K562 (cell line): ENCODE data around the gene PNPLA8. TPM values are rescaled to one million over a fixed set of nuclear protein-coding genes. Genes with fewer than 3 reads are reported as not detected.

Source experiments
- DMBX1 ChIP-seq: fragments of 250-450 bp; sonication (Bioruptor Pico); IDR thresholded peaks from 2 replicates; pipeline ENCODE4 v1.8.0; 2022; ENCODE audit warnings: inconsistent platforms, mild to moderate bottlenecking, moderate library complexity, borderline replicate concordance
- FIP1L1 ChIP-seq: fragments of 200-400 bp; formaldehyde crosslinking; IDR thresholded peaks from 2 replicates; pipeline ENCODE4 v1.6.1; 2018; ENCODE audit warnings: mild to moderate bottlenecking, low read depth, low read length; ENCODE audit not compliant: poor library complexity, severe bottlenecking
- HDAC2 ChIP-seq: fragments of 450-650 bp; IDR thresholded peaks from 2 replicates; pipeline ENCODE4 v1.6.1; 2016; ENCODE audit warnings: mild to moderate bottlenecking
- JUND ChIP-seq, 2 experiments: IDR thresholded peaks; 2 replicates in 1 of 2; 3 replicates in 1 of 2; pipeline ENCODE4 v1.6.1; 2011; ENCODE audit warnings: borderline replicate concordance in 2 of 2, low read depth in 2 of 2, low read length in 2 of 2, improper control_type of control experiment in 1 of 2, missing biosample characterization in 1 of 2, missing genetic modification characterization in 1 of 2, missing genetic modification reagents in 1 of 2
- KDM4B ChIP-seq, 2 experiments: fragments of 450-650 bp in 1 of 2; sonication (generic) in 1 of 2; IDR thresholded peaks; 2 replicates each; pipeline ENCODE4 v1.6.1; 2016 to 2017; ENCODE audit warnings: borderline replicate concordance in 2 of 2, antibody characterized with exemption in 1 of 2, low read depth in 1 of 2, mild to moderate bottlenecking in 1 of 2
- MTA2 ChIP-seq: fragments of 450-650 bp; IDR thresholded peaks from 2 replicates; pipeline ENCODE4 v1.6.1; 2016; ENCODE audit warnings: low read depth
- MYBL2 ChIP-seq, 2 experiments: fragments of 450-650 bp in 1 of 2; sonication (generic) in 1 of 2; formaldehyde crosslinking in 1 of 2; IDR thresholded peaks; 2 replicates each; pipeline versions ENCODE4 v1.6.1 to v1.8.1; 2017 to 2022; ENCODE audit warnings: borderline replicate concordance in 1 of 2, inconsistent platforms in 1 of 2, low read depth in 1 of 2, mild to moderate bottlenecking in 1 of 2, missing genetic modification reagents in 1 of 2, moderate library complexity in 1 of 2
- MYC ChIP-seq, 2 experiments: fragments of 250-450 bp in 1 of 2; sonication (Bioruptor Pico) in 1 of 2; IDR thresholded peaks; 2 replicates each; pipeline versions ENCODE4 v1.5.1 to v1.6.1; 2012 to 2021; ENCODE audit warnings: low read depth in 2 of 2, borderline replicate concordance in 1 of 2, improper control_type of control experiment in 1 of 2, low read length in 1 of 2, mild to moderate bottlenecking in 1 of 2, moderate library complexity in 1 of 2
- PHF20 ChIP-seq: fragments of 450-650 bp; IDR thresholded peaks from 2 replicates; pipeline ENCODE4 v1.6.1; 2018; ENCODE audit not compliant: partially characterized antibody
- SMAD4 ChIP-seq: fragments of 250-450 bp; sonication (Bioruptor Pico); conservative IDR thresholded peaks from 2 replicates; pipeline ENCODE4 v1.8.0; 2021; ENCODE audit warnings: inconsistent platforms, mild to moderate bottlenecking, moderate library complexity
- SMARCE1 ChIP-seq: fragments of 450-650 bp; IDR thresholded peaks from 2 replicates; pipeline ENCODE4 v1.7.1; 2016; ENCODE audit warnings: mild to moderate bottlenecking
- SRF ChIP-seq, 2 experiments: fragments of 250-450, 450-650 bp in 1 of 2; sonication (Bioruptor Pico) in 1 of 2; sonication (generic) in 1 of 2; formaldehyde crosslinking; IDR thresholded peaks; 2 replicates each; pipeline versions ENCODE4 v1.5.0 to v1.5.1; 2020 to 2022; ENCODE audit warnings: mild to moderate bottlenecking in 1 of 2, missing genetic modification reagents in 1 of 2
- ZBTB17 ChIP-seq: fragments of 450-650 bp; formaldehyde crosslinking; IDR thresholded peaks from 2 replicates; pipeline ENCODE4 v1.4.0; 2020; ENCODE audit warnings: mild to moderate bottlenecking
- ZBTB7A ChIP-seq: IDR thresholded peaks from 2 replicates; pipeline ENCODE4 v1.6.1; 2011; ENCODE audit warnings: low read depth, mild to moderate bottlenecking, low read length, moderate library complexity, borderline replicate concordance; ENCODE audit not compliant: control insufficient read depth
- ZEB2 ChIP-seq: fragments of 450-650 bp; IDR thresholded peaks from 2 replicates; pipeline ENCODE4 v1.6.1; 2016
- ZNF232 ChIP-seq: sonication (generic); formaldehyde crosslinking; IDR thresholded peaks from 2 replicates; pipeline ENCODE4 v1.8.0; 2022; ENCODE audit warnings: mild to moderate bottlenecking, missing genetic modification reagents
- ZNF76 ChIP-seq: fragments of 250-450 bp; sonication (Bioruptor Pico); IDR thresholded peaks from 2 replicates; pipeline ENCODE4 v1.4.0; 2020; ENCODE audit warnings: mild to moderate bottlenecking, moderate library complexity, borderline replicate concordance
- polyA plus RNA-seq, 8 experiments: library from polyadenylated mRNA; depleted of rRNA in 4 of 8; stranded (reverse) in 5 of 8; unstranded in 3 of 8; fragments of >200 nt; fragmentation: Nextera tagmentation in 2 of 8; fragmentation: Illumina TruSeq in 1 of 8; extraction: Ambion mirVana in 2 of 8; extraction: Trizol in 1 of 8; gene quantifications; 2 replicates each; pipeline versions ENCODE4 v1.2.1 to v1.2.3, GENCODE V29; 2011 to 2014; ENCODE audit warnings: inconsistent platforms in 1 of 8, missing spikeins in 1 of 8
- total RNA-seq, 7 experiments: library from RNA; depleted of rRNA in 6 of 7; stranded (reverse); fragments of >200 nt in 6 of 7; fragmentation: Illumina TruSeq in 2 of 7; extraction: Trizol in 2 of 7; gene quantifications; 2 replicates each; pipeline versions ENCODE4 v1.2.1 to v1.2.3, GENCODE V29; 2011 to 2021; ENCODE audit warnings: low replicate concordance in 1 of 7
- TF ChIP-seq, protein P1 (sequence below): sonication (generic); formaldehyde crosslinking; IDR thresholded peaks from 2 replicates; pipeline ENCODE4 v1.8.0; 2022; ENCODE audit warnings: mild to moderate bottlenecking, missing genetic modification reagents
- TF ChIP-seq, protein P2 (sequence below), 2 experiments: fragments of 200-800 bp in 1 of 2; sonication (Bioruptor generic) in 1 of 2; sonication (generic) in 1 of 2; formaldehyde crosslinking in 1 of 2; IDR thresholded peaks in 1 of 2; conservative IDR thresholded peaks in 1 of 2; 2 replicates each; pipeline versions ENCODE4 v1.5.0 to v1.6.1; 2016 to 2020; ENCODE audit warnings: missing compliant biosample characterization in 1 of 2, missing genetic modification characterization in 1 of 2, missing genetic modification reagents in 1 of 2
- TF ChIP-seq, protein P3 (sequence below): fragments of 250-450 bp; sonication (Bioruptor Pico); IDR thresholded peaks from 2 replicates; pipeline ENCODE4 v1.5.0; 2020; ENCODE audit warnings: mild to moderate bottlenecking, borderline replicate concordance

Gene PNPLA8
- total and polyA plus RNA-seq, 9 of the 15 experiments (the other 6 are each of a cell fraction or from before 2014, with no cell fraction given): 12.8 to 27.6 (median 16.3) TPM

DNA sequence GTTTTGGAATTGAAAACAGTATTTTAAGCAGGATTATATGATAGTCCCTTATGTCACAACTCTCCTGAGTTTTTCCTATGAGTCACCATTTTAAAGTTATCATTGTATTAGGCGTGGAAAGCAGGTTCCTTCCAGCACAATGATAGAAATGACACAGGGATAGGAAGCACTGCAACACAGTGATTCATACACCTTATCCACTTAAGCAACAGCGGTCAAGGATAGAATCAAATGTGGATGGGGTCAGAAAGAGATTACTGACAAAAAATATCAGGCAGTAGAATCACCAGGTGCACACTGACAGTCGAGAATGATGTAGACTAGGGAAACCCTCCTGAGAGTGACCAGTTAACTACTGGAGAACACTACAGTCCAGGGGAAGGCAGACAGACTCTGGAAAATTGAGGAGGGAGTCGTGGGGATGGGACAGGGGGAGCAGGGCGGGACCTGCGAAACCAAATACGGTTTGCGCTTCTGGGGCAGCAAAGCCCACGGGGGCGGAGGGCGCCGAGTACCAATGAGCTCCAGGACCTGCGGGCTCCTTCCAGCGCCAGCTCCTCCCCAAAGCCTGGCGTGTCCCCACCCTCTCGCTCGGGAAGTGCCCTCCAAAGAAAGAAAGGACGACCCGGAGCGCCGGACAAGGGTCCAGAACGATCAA, 479 bp downstream of the PNPLA8 start (continued):
- TF ChIP-seq DMBX1 (CRISPR knock-in tag) (peak; percentile 47; the same call in 1 of the 2 replicates), ZNF76 (CRISPR knock-in tag) (0 out of 2 replicates have a peak, but pooled peaks have one; percentile 71), MTA2 (0 out of 2 replicates have a peak, but pooled peaks have one; percentile 49), SMARCE1 (peak; percentile 70), SMAD4 (CRISPR knock-in tag) (peak; percentile 53), MYC (IDR thresholded peaks at IDR 0.05; ENCODE audit: low read depth, low read length) (no peak), MYC (CRISPR knock-in tag; IDR thresholded peaks at IDR 0.05; ENCODE audit: borderline replicate concordance, low read depth) (peak; percentile 54; the same call in 1 of the 2 replicates), SRF (CRISPR knock-in tag; IDR thresholded peaks at IDR 0.05) (peak in 1 of 2 experiments; percentile 23; a peak in 2 of 4 replicates), ZEB2 (peak; percentile 89), KDM4B (IDR thresholded peaks at IDR 0.05; ENCODE audit: borderline replicate concordance in 2 of 2, low read depth in 1 of 2) (no peak; a peak in 1 of 4 replicates), ZNF232 (CRISPR knock-in tag) (peak; percentile 81), FIP1L1 (no peak), MYBL2 (IDR thresholded peaks at IDR 0.05; ENCODE audit: low read depth) (no peak), MYBL2 (CRISPR knock-in tag; IDR thresholded peaks at IDR 0.05; ENCODE audit: borderline replicate concordance) (no peak), HDAC2 (peak; percentile 85), ZBTB17 (CRISPR knock-in tag) (peak; percentile 77; the same call in 1 of the 2 replicates), ZBTB7A (peak; percentile 72; the same call in 1 of the 2 replicates), JUND (IDR thresholded peaks at IDR 0.05; ENCODE audit: borderline replicate concordance, low read depth, low read length) (peak; percentile 74), JUND (tag; IDR thresholded peaks at IDR 0.05; ENCODE audit: borderline replicate concordance, low read depth, low read length) (peak; percentile 76), PHF20 (peak; percentile 59)
- TF ChIP-seq, protein P1, sequence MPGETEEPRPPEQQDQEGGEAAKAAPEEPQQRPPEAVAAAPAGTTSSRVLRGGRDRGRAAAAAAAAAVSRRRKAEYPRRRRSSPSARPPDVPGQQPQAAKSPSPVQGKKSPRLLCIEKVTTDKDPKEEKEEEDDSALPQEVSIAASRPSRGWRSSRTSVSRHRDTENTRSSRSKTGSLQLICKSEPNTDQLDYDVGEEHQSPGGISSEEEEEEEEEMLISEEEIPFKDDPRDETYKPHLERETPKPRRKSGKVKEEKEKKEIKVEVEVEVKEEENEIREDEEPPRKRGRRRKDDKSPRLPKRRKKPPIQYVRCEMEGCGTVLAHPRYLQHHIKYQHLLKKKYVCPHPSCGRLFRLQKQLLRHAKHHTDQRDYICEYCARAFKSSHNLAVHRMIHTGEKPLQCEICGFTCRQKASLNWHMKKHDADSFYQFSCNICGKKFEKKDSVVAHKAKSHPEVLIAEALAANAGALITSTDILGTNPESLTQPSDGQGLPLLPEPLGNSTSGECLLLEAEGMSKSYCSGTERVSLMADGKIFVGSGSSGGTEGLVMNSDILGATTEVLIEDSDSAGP (CRISPR knock-in tag): peak; percentile 68; the same call in 1 of the 2 replicates
- TF ChIP-seq, protein P2, sequence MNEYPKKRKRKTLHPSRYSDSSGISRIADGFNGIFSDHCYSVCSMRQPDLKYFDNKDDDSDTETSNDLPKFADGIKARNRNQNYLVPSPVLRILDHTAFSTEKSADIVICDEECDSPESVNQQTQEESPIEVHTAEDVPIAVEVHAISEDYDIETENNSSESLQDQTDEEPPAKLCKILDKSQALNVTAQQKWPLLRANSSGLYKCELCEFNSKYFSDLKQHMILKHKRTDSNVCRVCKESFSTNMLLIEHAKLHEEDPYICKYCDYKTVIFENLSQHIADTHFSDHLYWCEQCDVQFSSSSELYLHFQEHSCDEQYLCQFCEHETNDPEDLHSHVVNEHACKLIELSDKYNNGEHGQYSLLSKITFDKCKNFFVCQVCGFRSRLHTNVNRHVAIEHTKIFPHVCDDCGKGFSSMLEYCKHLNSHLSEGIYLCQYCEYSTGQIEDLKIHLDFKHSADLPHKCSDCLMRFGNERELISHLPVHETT (CRISPR knock-in tag; conservative IDR thresholded peaks at IDR 0.05 in 1 of 2, IDR thresholded peaks at IDR 0.05 in 1 of 2): peak in 1 of 2 experiments; percentile 91; a peak in 2 of 4 replicates
- TF ChIP-seq, protein P3, sequence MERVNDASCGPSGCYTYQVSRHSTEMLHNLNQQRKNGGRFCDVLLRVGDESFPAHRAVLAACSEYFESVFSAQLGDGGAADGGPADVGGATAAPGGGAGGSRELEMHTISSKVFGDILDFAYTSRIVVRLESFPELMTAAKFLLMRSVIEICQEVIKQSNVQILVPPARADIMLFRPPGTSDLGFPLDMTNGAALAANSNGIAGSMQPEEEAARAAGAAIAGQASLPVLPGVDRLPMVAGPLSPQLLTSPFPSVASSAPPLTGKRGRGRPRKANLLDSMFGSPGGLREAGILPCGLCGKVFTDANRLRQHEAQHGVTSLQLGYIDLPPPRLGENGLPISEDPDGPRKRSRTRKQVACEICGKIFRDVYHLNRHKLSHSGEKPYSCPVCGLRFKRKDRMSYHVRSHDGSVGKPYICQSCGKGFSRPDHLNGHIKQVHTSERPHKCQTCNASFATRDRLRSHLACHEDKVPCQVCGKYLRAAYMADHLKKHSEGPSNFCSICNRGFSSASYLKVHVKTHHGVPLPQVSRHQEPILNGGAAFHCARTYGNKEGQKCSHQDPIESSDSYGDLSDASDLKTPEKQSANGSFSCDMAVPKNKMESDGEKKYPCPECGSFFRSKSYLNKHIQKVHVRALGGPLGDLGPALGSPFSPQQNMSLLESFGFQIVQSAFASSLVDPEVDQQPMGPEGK (CRISPR knock-in tag): no peak
